Testis (tissue), 2 donors: ENCODE results near the gene PCDHGB1.

Experiments
- CTCF ChIP-seq, 3 experiments: fragments of 450-650 bp in 2 of 3; fragments of 200-600 bp in 1 of 3; sonication (generic) in 1 of 3; IDR thresholded peaks; one replicate each; pipeline ENCODE4 v1.5.1; 2016 to 2019; ENCODE audit warnings: antibody characterized with exemption in 3 of 3, mild to moderate bottlenecking in 2 of 3, moderate library complexity in 1 of 3
- POLR2A ChIP-seq: fragments of 450-650 bp; IDR thresholded peaks from one replicate; pipeline ENCODE4 v1.6.1; 2017; ENCODE audit warnings: antibody characterized with exemption, mild to moderate bottlenecking, moderate library complexity

GRCh38 chr5:141399555-141400258 lies 49.8 kb downstream of the PCDHGB1 start:
- TF ChIP-seq CTCF (IDR thresholded peaks at IDR 0.05) (no peak), POLR2A (no peak)
